MCF 10A (cell line): ENCODE measurements around the gene HOXC4. TPM values are rescaled to one million over a fixed set of nuclear protein-coding genes. Genes with fewer than 3 reads are reported as not detected.
A peak's percentile ranks its signal among the peaks of the same experiment; 100 is the strongest.

Experiments
- BruUV-seq: library from RNA; stranded (reverse); fragments of 400-500 nt; replicated peaks from 2 replicates; lab custom pipeline; 2021; lab: Mats Ljungman, UMichigan
- CTCF ChIA-PET: fragments of 300-600 bp; sonication (Branson Sonifier 250); formaldehyde crosslinking; extraction: SDS; loops from one replicate; lab custom pipeline; 2021; ENCODE audit warnings: antibody characterized with exemption, inconsistent platforms; lab: Yijun Ruan, JAX
- POLR2A ChIA-PET: fragments of 300-600, 350-650 bp; sonication (Branson Sonifier 250); formaldehyde crosslinking; extraction: SDS; loops from one replicate; lab custom pipeline; 2020; ENCODE audit warnings: antibody characterized with exemption, inconsistent platforms; lab: Yijun Ruan, JAX
- DNase-seq: peaks from one replicate; pipeline ENCODE4 v3.0.0-alpha.2; 2018; ENCODE audit not compliant: unreplicated experiment
- H3K27ac Mint-ChIP-seq: one replicate; pipeline ENCODE4 v1.8.0; 2022; ENCODE audit warnings: mild to moderate bottlenecking, low read depth, mixed read lengths; ENCODE audit not compliant: unreplicated experiment
- H3K27me3 Mint-ChIP-seq: one replicate; pipeline ENCODE4 v1.8.0; 2022; ENCODE audit warnings: mixed read lengths; ENCODE audit not compliant: insufficient read depth, unreplicated experiment
- H3K36me3 Mint-ChIP-seq: one replicate; pipeline ENCODE4 v1.8.0; 2022; ENCODE audit warnings: mild to moderate bottlenecking, moderate library complexity, mixed read lengths; ENCODE audit not compliant: insufficient read depth, unreplicated experiment
- H3K4me1 Mint-ChIP-seq: one replicate; pipeline ENCODE4 v1.8.0; 2022; ENCODE audit warnings: mixed read lengths; ENCODE audit not compliant: insufficient read depth, unreplicated experiment
- H3K4me3 Mint-ChIP-seq: one replicate; pipeline ENCODE4 v1.8.0; 2022; ENCODE audit warnings: mild to moderate bottlenecking, moderate library complexity, mixed read lengths; ENCODE audit not compliant: unreplicated experiment
- H3K9me3 Mint-ChIP-seq: one replicate; pipeline ENCODE4 v1.8.0; 2022; ENCODE audit warnings: mixed read lengths; ENCODE audit not compliant: unreplicated experiment
- CTCF ChIP-seq: fragments of 200-600 bp; IDR thresholded peaks from one replicate; pipeline ENCODE4 v1.8.0; 2022; ENCODE audit warnings: antibody characterized with exemption, mild to moderate bottlenecking; ENCODE audit not compliant: unreplicated experiment
- intact Hi-C: fragments of 100-400 bp; cut with micrococcal nuclease; formaldehyde crosslinking; loops from 2 replicates; pipeline ENCODE4 v1.14.1; 2022
- total RNA-seq: library from RNA; stranded (reverse); gene quantifications from 2 replicates; pipeline ENCODE4 v1.2.3, GENCODE V29; 2022

Gene HOXC4
- total RNA-seq, 1 experiment from 2014 or later = 1.7 TPM

GRCh38 chr12:54038284-54038870 is 15.3 kb upstream of the HOXC4 start:
- Mint-ChIP-seq H3K4me3 (no peak overlapping the region), H3K9me3 (no peaks in the 10 kb centered on the region), H3K4me1 (peaks cover 6% of the 10 kb centered on the region), H3K36me3 (no peaks in the 10 kb centered on the region), H3K27me3 (no peaks in the 10 kb centered on the region), H3K27ac (peak overlapping the region; percentile 42)
- intact Hi-C loops = no loop called here
- ChIA-PET CTCF (interaction anchor here (0.6 to 1.6 kb wide), 10 partner anchors 16 to 363 kb away, joined by 3 to 16 read pairs (median 4); partner anchors contain the start of genes HOXC10, HOXC8 and SMUG1), POLR2A (interaction anchor here (0.6 to 1.8 kb wide), 3 partner anchors 13 to 294 kb away, joined by 3 to 8 read pairs (median 5); partner anchors contain the start of gene SMUG1)
- BruUV-seq = no TSS peak
- TF ChIP-seq CTCF = no peak
- no peak for DNase-seq

GRCh38 chr12:54038871-54039414 is 14.7 kb upstream of the HOXC4 start:
- Mint-ChIP-seq H3K27ac (peak overlapping the region; percentile 42), H3K27me3 (no peaks in the 10 kb centered on the region), H3K4me3 (no peak overlapping the region), H3K9me3 (no peaks in the 10 kb centered on the region), H3K4me1 (peaks cover 6% of the 10 kb centered on the region), H3K36me3 (no peaks in the 10 kb centered on the region)
- intact Hi-C loops = no loop called here
- BruUV-seq = no TSS peak
- ChIA-PET CTCF (interaction anchor here (0.6 to 1.6 kb wide), 7 partner anchors 30 to 364 kb away, joined by 3 to 16 read pairs (median 4); partner anchors contain the start of genes HOXC10, HOXC8 and SMUG1), POLR2A (interaction anchor here (0.6 to 1.8 kb wide), 4 partner anchors 12 to 293 kb away, joined by 3 to 8 read pairs (median 4); partner anchors contain the start of gene SMUG1)
- no peak for TF ChIP-seq CTCF
- peak; percentile 68 for DNase-seq

GRCh38 chr12:54039417-54040147 is 14.1 kb upstream of the HOXC4 start:
- no peak for DNase-seq
- BruUV-seq = no TSS peak
- ChIA-PET POLR2A (interaction anchor here (0.6 to 1.8 kb wide), 2 partner anchors 20 to 149 kb away, joined by 4 to 8 read pairs; partner anchors contain the start of gene SMUG1), CTCF (interaction anchor here (0.6 to 1.6 kb wide), 4 partner anchors 18 to 168 kb away, joined by 3 to 16 read pairs (median 4); no protein-coding TSS in a partner anchor)
- no peak for TF ChIP-seq CTCF
- Mint-ChIP-seq H3K36me3 (no peaks in the 10 kb centered on the region), H3K4me1 (peaks cover 6% of the 10 kb centered on the region), H3K27ac (no peak overlapping the region), H3K9me3 (no peaks in the 10 kb centered on the region), H3K4me3 (no peak overlapping the region), H3K27me3 (no peaks in the 10 kb centered on the region)
- intact Hi-C loops = no loop called here

GRCh38 chr12:54040148-54040494 is 13.5 kb upstream of the HOXC4 start:
- no peaks in the 10 kb centered on the region for H3K36me3 Mint-ChIP-seq
- H3K4me1 Mint-ChIP-seq = peaks cover 6% of the 10 kb centered on the region
- peak; percentile 26 for DNase-seq
- BruUV-seq = no TSS peak
- intact Hi-C loops = no loop called here
- ChIA-PET CTCF (interaction anchor here (0.7 to 1.6 kb wide), 2 partner anchors 152 to 167 kb away, joined by 3 to 4 read pairs; no protein-coding TSS in a partner anchor), POLR2A (no interaction called here)
- no peaks in the 10 kb centered on the region for H3K9me3 Mint-ChIP-seq
- no peak overlapping the region for H3K27ac Mint-ChIP-seq
- no peaks in the 10 kb centered on the region for H3K27me3 Mint-ChIP-seq
- no peak for TF ChIP-seq CTCF
- H3K4me3 Mint-ChIP-seq = no peak overlapping the region
